GM21576 (cell line): Measurements from ENCODE around the gene INO80E.

ENCODE experiments used
- ATAC-seq: cut with Tn5 transposase; IDR thresholded peaks from one replicate; pipeline ENCODE4 v1.9.1; 2021; ENCODE audit warnings: mild to moderate bottlenecking, moderate library complexity; ENCODE audit not compliant: unreplicated experiment

Gene INO80E

DNA sequence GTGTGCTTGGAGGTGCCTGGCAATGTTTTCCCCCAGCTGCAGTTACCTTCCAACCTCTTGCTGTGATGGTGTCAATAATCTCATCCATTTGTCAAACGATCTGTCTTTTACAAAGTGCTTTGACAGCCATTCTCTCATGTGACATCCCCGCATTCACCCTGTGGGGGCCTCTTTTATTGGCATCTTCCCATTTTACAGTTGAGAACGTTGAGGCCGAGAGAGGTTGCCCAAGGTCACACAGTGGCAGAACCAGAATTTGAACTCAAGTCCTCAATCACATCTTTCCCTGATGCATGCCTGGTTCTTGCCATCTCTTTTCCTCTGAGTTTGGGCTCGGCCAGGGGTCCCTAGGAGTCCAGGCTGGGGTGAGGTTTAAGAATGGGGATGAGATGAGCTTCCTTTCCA, 20.9 kb upstream of the INO80E start:
- no peak for ATAC-seq

GRCh38 chr16:29975811-29976511, 20.1 kb upstream of the INO80E start:
- ATAC-seq, result no peak

DNA sequence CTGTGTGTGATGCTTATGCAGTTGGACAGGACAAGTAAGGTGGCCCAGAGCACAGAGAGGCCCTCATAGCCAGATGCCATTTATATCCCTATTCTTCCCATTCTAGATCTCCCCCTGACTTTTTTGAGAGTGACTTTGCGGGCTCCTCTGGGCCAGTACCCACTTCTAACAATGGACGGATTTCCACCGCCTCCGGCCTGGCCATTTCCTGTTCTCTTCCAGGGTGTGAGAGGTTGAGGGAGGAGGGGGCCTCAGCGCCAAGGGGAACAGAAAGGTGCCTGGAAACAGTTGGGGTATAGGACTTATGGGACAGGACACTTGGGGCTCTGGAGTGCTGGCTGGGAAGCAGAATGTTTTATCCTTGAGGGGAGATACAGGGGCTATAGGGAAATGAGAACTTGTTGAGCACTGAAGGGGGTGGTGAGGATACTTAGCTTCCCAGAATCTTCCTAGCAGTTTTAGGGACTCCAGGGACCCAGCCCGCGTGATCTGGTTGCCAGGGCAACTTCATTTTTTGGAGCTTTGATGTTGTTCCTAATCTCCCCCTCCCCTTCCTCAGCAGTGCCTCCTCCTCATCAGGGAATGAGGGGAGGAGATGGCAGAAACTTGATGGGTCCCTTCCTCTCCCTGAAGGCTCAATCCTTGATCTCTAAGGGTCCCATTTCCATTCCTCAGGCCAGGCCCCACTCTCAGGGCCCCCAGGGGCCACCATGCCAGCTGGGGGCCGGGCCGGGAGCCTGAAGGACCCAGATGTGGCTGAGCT, 18.8 kb upstream of the INO80E start:
- no peak for ATAC-seq

DNA sequence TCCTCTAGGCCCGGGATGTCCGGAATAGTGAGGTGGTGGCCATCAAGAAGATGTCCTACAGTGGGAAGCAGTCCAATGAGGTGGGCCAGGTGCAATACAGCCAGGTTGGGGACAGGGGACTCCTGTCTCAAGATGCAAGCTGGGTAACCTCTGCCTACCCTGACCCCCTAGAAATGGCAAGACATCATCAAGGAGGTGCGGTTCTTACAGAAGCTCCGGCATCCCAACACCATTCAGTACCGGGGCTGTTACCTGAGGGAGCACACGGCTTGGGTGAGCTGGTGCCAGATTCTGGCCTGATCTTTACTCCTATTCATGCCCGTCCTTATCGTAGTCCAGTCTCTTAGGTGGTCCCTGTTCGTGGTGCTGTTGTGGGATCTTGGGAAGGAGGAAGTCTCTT, 18.0 kb upstream of the INO80E start:
- no peak for ATAC-seq

DNA sequence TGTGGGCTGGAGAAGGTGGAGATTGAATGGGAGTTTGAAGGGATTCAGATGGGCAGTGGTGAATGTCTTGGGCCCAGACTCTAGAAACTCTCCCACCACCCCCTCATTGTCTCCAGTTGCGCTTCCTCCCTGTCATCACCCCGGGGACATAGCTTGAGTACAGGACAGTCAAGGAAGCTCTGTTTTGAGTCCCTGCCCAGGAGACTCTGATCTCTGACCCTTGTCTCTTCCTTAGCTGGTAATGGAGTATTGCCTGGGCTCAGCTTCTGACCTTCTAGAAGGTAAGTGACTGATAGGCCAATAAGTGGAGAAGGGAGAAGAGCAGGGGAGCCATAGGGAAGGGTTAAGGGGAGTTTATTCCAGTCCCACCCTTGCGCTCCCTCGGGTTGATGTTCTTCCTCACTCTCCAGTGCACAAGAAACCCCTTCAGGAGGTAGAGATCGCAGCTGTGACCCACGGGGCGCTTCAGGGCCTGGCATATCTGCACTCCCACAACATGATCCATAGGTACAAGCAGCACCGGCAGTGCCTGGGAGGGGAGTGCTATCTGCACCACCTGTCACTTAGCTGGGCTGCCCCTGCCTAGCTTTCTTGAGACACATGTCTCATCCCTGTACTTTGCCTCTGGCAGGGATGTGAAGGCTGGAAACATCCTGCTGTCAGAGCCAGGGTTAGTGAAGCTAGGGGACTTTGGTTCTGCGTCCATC, 17.3 kb upstream of the INO80E start:
- ATAC-seq, result no peak

GRCh38 chr16:29982560-29983419, 13.3 kb upstream of the INO80E start:
- ATAC-seq, result no peak

- ATAC-seq, result no peak
Observed at GRCh38 chr16:29983420-29984136, 12.5 kb upstream of the INO80E start.

- no peak for ATAC-seq
Observed at GRCh38 chr16:29984137-29984763, 11.8 kb upstream of the INO80E start.

- ATAC-seq, result no peak
Observed at GRCh38 chr16:29984764-29985147, 11.3 kb upstream of the INO80E start.

DNA sequence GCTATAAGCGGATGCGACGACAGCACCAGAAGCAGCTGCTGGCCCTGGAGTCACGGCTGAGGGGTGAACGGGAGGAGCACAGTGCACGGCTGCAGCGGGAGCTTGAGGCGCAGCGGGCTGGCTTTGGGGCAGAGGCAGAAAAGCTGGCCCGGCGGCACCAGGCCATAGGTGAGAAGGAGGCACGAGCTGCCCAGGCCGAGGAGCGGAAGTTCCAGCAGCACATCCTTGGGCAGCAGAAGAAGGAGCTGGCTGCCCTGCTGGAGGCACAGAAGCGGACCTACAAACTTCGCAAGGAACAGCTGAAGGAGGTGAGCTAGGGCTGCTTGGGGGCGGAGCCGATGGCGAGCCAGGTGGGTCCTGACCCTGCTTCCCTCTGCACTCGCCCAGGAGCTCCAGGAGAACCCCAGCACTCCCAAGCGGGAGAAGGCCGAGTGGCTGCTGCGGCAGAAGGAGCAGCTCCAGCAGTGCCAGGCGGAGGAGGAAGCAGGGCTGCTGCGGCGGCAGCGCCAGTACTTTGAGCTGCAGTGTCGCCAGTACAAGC, 10.7 kb upstream of the INO80E start:
- no peak for ATAC-seq

GRCh38 chr16:29986231-29986630, 9.8 kb upstream of the INO80E start:
- no peak for ATAC-seq

GRCh38 chr16:29986931-29987330, 9.1 kb upstream of the INO80E start:
- no peak for ATAC-seq

- ATAC-seq, result no peak
Observed at GRCh38 chr16:29987371-29988085, 8.5 kb upstream of the INO80E start.

DNA sequence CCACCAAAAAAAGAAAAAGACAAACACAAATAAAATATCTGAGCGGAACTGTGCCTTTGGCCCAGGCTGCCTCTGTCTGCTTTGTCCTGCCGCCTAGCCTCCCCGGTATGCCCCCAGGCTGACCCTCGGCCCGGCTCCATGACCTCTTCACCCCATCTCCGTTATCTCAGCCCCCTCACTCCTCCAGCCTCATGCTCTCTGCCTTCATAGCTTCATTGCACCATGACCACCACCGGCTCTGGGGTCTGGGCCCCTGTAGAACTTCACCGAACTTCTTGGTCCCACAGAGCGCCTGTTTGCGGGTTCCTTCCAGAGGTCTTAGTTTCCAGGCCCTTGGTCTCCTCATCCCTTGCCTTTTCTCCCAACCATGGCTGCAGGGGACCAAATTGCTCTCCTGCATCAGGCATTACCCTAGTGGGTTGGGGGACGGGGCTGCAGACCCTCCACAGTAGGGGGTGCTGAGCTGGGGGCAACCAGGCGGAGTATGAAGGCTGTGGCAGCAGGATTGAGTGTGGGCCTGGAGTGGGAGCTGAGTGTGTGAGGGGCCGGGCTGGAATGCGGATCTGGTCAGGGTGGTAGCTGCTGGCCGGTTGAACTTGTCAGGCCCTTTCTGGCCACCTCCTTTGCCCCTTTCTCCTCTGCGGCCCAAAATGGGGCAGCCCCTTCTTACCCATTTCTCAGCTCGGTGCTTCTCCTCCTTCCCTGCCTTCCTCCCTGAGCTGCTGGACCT, 7.5 kb upstream of the INO80E start:
- no peak for ATAC-seq

- ATAC-seq, result no peak
Observed at GRCh38 chr16:29989111-29989858, 6.8 kb upstream of the INO80E start.

- ATAC-seq, result no peak
Observed at GRCh38 chr16:29990034-29990433, 6.0 kb upstream of the INO80E start.

DNA sequence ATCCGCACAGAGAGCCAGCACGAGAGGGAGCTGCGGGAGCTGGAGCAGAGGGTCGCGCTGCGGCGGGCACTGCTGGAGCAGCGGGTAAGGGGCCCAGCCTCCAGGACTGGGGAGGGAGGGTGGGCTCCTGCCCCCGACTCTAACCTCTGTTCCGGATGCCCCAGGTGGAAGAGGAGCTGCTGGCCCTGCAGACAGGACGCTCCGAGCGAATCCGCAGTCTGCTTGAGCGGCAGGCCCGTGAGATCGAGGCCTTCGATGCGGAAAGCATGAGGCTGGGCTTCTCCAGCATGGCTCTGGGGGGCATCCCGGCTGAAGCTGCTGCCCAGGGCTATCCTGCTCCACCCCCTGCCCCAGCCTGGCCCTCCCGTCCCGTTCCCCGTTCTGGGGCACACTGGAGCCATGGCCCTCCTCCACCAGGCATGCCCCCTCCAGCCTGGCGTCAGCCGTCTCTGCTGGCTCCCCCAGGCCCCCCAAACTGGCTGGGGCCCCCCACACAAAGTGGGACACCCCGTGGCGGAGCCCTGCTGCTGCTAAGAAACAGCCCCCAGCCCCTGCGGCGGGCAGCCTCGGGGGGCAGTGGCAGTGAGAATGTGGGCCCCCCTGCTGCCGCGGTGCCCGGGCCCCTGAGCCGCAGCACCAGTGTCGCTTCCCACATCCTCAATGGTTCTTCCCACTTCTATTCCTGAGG, 5.0 kb upstream of the INO80E start:
- ATAC-seq, result no peak
